GM23338 (cell line): ENCODE results near the gene PTGS1. TPM values are rescaled to one million over a fixed set of nuclear protein-coding genes. Genes with fewer than 3 reads are reported as not detected.

Source experiments
- ATAC-seq: fragments of 200-7000 bp; cut with Tn5 transposase; 3 replicates; pipeline ENCODE4 v1.9.1; 2020
- DNase-seq: peaks from one replicate; pipeline ENCODE4 v3.0.0-alpha.2; 2015; ENCODE audit warnings: low spot score
- H2AFZ ChIP-seq: fragments of 200-600 bp; sonication (generic); 2 replicates; pipeline ENCODE4 v1.8.0; 2016; ENCODE audit warnings: antibody characterized with exemption, mild to moderate bottlenecking, moderate library complexity
- H3F3A ChIP-seq: fragments of 200-600 bp; sonication (generic); replicated peaks from 2 replicates; pipeline ENCODE4 v1.8.0; 2017; ENCODE audit warnings: antibody characterized with exemption, mixed run types, low read depth
- H3K27ac ChIP-seq: fragments of 200-600 bp; sonication (generic); 2 replicates; pipeline ENCODE4 v1.6.1; 2016; ENCODE audit warnings: low read depth
- H3K27me3 ChIP-seq: fragments of 200-600 bp; sonication (generic); 2 replicates; pipeline ENCODE4 v1.8.0; 2016; ENCODE audit warnings: mild to moderate bottlenecking, mixed run types, moderate library complexity; ENCODE audit not compliant: insufficient read depth
- H3K36me3 ChIP-seq: fragments of 200-600 bp; sonication (generic); 2 replicates; pipeline ENCODE4 v1.8.0; 2016; ENCODE audit warnings: mild to moderate bottlenecking; ENCODE audit not compliant: insufficient read depth
- H3K4me1 ChIP-seq: fragments of 200-600 bp; sonication (generic); 2 replicates; pipeline ENCODE4 v1.8.0; 2016; ENCODE audit warnings: mild to moderate bottlenecking, moderate library complexity; ENCODE audit not compliant: insufficient read depth
- H3K4me2 ChIP-seq: fragments of 200-600 bp; sonication (generic); 2 replicates; pipeline ENCODE4 v1.7.1; 2017; ENCODE audit warnings: mixed run types
- H3K4me3 ChIP-seq: fragments of 200-600 bp; sonication (generic); 2 replicates; pipeline ENCODE4 v1.6.1; 2016; ENCODE audit warnings: mixed run types
- H3K79me2 ChIP-seq: fragments of 200-600 bp; sonication (generic); replicated peaks from 2 replicates; pipeline ENCODE4 v1.8.0; 2017; ENCODE audit warnings: mild to moderate bottlenecking; ENCODE audit not compliant: insufficient read depth
- H3K9me2 ChIP-seq: fragments of 200-600 bp; sonication (generic); 2 replicates; pipeline ENCODE4 v1.8.0; 2017; ENCODE audit not compliant: insufficient read depth
- H4K20me1 ChIP-seq: fragments of 200-600 bp; sonication (generic); replicated peaks from 2 replicates; pipeline ENCODE4 v1.8.0; 2017; ENCODE audit warnings: mild to moderate bottlenecking; ENCODE audit not compliant: insufficient read depth
- H3K27ac Mint-ChIP-seq: 2 replicates; pipeline ENCODE4 v1.8.0; 2020; ENCODE audit warnings: inconsistent platforms, mild to moderate bottlenecking, moderate library complexity, mixed read lengths
- H3K27me3 Mint-ChIP-seq: 3 replicates; pipeline ENCODE4 v1.8.0; 2022; ENCODE audit warnings: low read depth, mild to moderate bottlenecking, moderate library complexity, mixed read lengths, inconsistent platforms; ENCODE audit not compliant: insufficient read depth, poor library complexity
- H3K36me3 Mint-ChIP-seq: 3 replicates; pipeline ENCODE4 v1.8.0; 2021; ENCODE audit warnings: low read depth, mild to moderate bottlenecking, inconsistent platforms, moderate library complexity, mixed read lengths
- H3K4me1 Mint-ChIP-seq: 3 replicates; pipeline ENCODE4 v1.8.0; 2020; ENCODE audit warnings: mild to moderate bottlenecking, inconsistent platforms, mixed read lengths
- H3K4me3 Mint-ChIP-seq: 3 replicates; pipeline ENCODE4 v1.8.0; 2021; ENCODE audit warnings: moderate library complexity, mild to moderate bottlenecking, inconsistent platforms, mixed read lengths
- H3K9me3 Mint-ChIP-seq: 3 replicates; pipeline ENCODE4 v1.8.0; 2020; ENCODE audit warnings: moderate library complexity, mild to moderate bottlenecking, inconsistent platforms, mixed read lengths
- CREB1 ChIP-seq: fragments of 250-450 bp; sonication (Bioruptor Pico); IDR thresholded peaks from 2 replicates; pipeline ENCODE4 v1.5.0; 2020; ENCODE audit warnings: low read depth, mild to moderate bottlenecking, moderate library complexity
- ETS1 ChIP-seq: IDR thresholded peaks from 2 replicates; pipeline ENCODE4 v1.6.1; 2016; ENCODE audit warnings: antibody characterized with exemption
- EZH2phosphoT487 ChIP-seq: fragments of 200-600 bp; sonication (generic); IDR thresholded peaks from one replicate; pipeline ENCODE4 v1.8.1; 2018; ENCODE audit warnings: antibody characterized with exemption; ENCODE audit not compliant: unreplicated experiment
- JUNB ChIP-seq: IDR thresholded peaks from one replicate; pipeline ENCODE4 v1.6.1; 2016; ENCODE audit warnings: antibody characterized with exemption; ENCODE audit not compliant: unreplicated experiment
- NANOG ChIP-seq: IDR thresholded peaks from 2 replicates; pipeline ENCODE4 v1.6.1; 2016; ENCODE audit warnings: antibody characterized with exemption, borderline replicate concordance
- REST ChIP-seq: IDR thresholded peaks from one replicate; pipeline ENCODE4 v1.6.1; 2018; ENCODE audit warnings: antibody characterized with exemption; ENCODE audit not compliant: unreplicated experiment
- ZNF114 ChIP-seq: fragments of 250-450 bp; sonication (Bioruptor Pico); IDR thresholded peaks from 2 replicates; pipeline ENCODE4 v1.5.0; 2020; ENCODE audit warnings: mild to moderate bottlenecking, moderate library complexity
- ZNF331 ChIP-seq: fragments of 250-450 bp; sonication (Bioruptor Pico); IDR thresholded peaks from 2 replicates; pipeline ENCODE4 v1.5.0; 2020; ENCODE audit warnings: low read depth, mild to moderate bottlenecking, moderate library complexity
- ZNF462 ChIP-seq: fragments of 250-450 bp; sonication (Bioruptor Pico); IDR thresholded peaks from 2 replicates; pipeline ENCODE4 v1.5.0; 2020; ENCODE audit warnings: mild to moderate bottlenecking, moderate library complexity
- polyA plus RNA-seq: library from polyadenylated mRNA; unstranded; fragments of >200 nt; fragmentation: Nextera tagmentation; extraction: Ambion mirVana; gene quantifications from 2 replicates; pipeline ENCODE4 v1.2.1, GENCODE V29; 2016
- total RNA-seq: library from RNA; depleted of rRNA; stranded (reverse); fragments of >200 nt; shearing (Covaris generic); gene quantifications from 2 replicates; pipeline ENCODE4 v1.2.3, GENCODE V29; 2014

Gene PTGS1
- total and polyA plus RNA-seq, 2 experiments from 2014 or later = 0.48 to 1.3 TPM

- ATAC-seq (no peak), DNase-seq (no peak)
- H3K4me3 ChIP-seq = no peak overlapping the region
- H3K4me2 ChIP-seq = no peak overlapping the region
- H3K36me3 ChIP-seq = no peaks in the 10 kb centered on the region
- H3K27me3 ChIP-seq = no peaks in the 10 kb centered on the region
- H3F3A ChIP-seq = no peaks in the 10 kb centered on the region
- Mint-ChIP-seq H3K4me3 (no peak overlapping the region), H3K27me3 (peaks cover 3% of the 10 kb centered on the region), H3K9me3 (no peaks in the 10 kb centered on the region; the same call in 2 of the 3 replicates), H3K27ac (no peak overlapping the region), H3K4me1 (peaks cover 8% of the 10 kb centered on the region), H3K36me3 (no peaks in the 10 kb centered on the region; the same call in 2 of the 3 replicates)
- H3K4me1 ChIP-seq = peaks cover 4% of the 10 kb centered on the region; the same call in 1 of the 2 replicates
- H3K9me2 ChIP-seq = no peaks in the 10 kb centered on the region
- no peaks in the 10 kb centered on the region for H4K20me1 ChIP-seq
- H3K27ac ChIP-seq = no peak overlapping the region
- no peak overlapping the region for H2AFZ ChIP-seq
- H3K79me2 ChIP-seq = no peaks in the 10 kb centered on the region
- TF ChIP-seq ZNF331 (CRISPR knock-in tag) = no peak
- TF ChIP-seq JUNB = no peak
- TF ChIP-seq REST = no peak
- no peak for TF ChIP-seq EZH2phosphoT487
- no peak for TF ChIP-seq CREB1 (CRISPR knock-in tag)
- no peak for TF ChIP-seq ETS1
These were observed 15.6 kb downstream of the PTGS1 start for GRCh38 chr9:122386311-122386872.

- H4K20me1 ChIP-seq = no peaks in the 10 kb centered on the region
- Mint-ChIP-seq H3K36me3 (no peaks in the 10 kb centered on the region; the same call in 2 of the 3 replicates), H3K27me3 (peaks cover 3% of the 10 kb centered on the region), H3K27ac (no peak overlapping the region), H3K9me3 (no peaks in the 10 kb centered on the region; the same call in 2 of the 3 replicates), H3K4me3 (no peak overlapping the region), H3K4me1 (peaks cover 8% of the 10 kb centered on the region)
- H3K4me2 ChIP-seq = no peak overlapping the region
- no peak overlapping the region for H3K27ac ChIP-seq
- ATAC-seq (no peak), DNase-seq (no peak)
- no peak overlapping the region for H2AFZ ChIP-seq
- peaks cover 4% of the 10 kb centered on the region; the same call in 1 of the 2 replicates for H3K4me1 ChIP-seq
- H3K9me2 ChIP-seq = no peaks in the 10 kb centered on the region
- no peaks in the 10 kb centered on the region for H3F3A ChIP-seq
- H3K4me3 ChIP-seq = no peak overlapping the region
- H3K79me2 ChIP-seq = no peaks in the 10 kb centered on the region
- H3K36me3 ChIP-seq = no peaks in the 10 kb centered on the region
- no peaks in the 10 kb centered on the region for H3K27me3 ChIP-seq
- TF ChIP-seq JUNB (no peak), ETS1 (no peak), CREB1 (CRISPR knock-in tag) (no peak), ZNF114 (CRISPR knock-in tag) (no peak), EZH2phosphoT487 (no peak), NANOG (no peak), ZNF462 (CRISPR knock-in tag) (no peak)
These were observed 16.7 kb downstream of the PTGS1 start for GRCh38 chr9:122387536-122387935.
